Uterus (tissue), 2 donors: ENCODE data around the gene ASTN2.

Experiments
- CTCF ChIP-seq, 4 experiments: fragments of 200-600 bp in 2 of 4; fragments of 450-650 bp in 2 of 4; sonication (generic) in 2 of 4; IDR thresholded peaks; one replicate each; pipeline ENCODE4 v1.5.1; 2016 to 2019; ENCODE audit warnings: antibody characterized with exemption in 4 of 4, mild to moderate bottlenecking in 2 of 4, moderate library complexity in 1 of 4
- POLR2A ChIP-seq, 2 donors: fragments of 450-650 bp; IDR thresholded peaks; one replicate each; pipeline ENCODE4 v1.6.1; 2016; ENCODE audit warnings: antibody characterized with exemption in 2 of 2, mild to moderate bottlenecking in 1 of 2, moderate library complexity in 1 of 2

- TF ChIP-seq POLR2A (IDR thresholded peaks at IDR 0.05), result no peak
- TF ChIP-seq CTCF (IDR thresholded peaks at IDR 0.05), result no peak
These were observed 1019.2 kb downstream of the ASTN2 start for GRCh38 chr9:116395699-116396037.
